CD4-positive, alpha-beta T cell treated with Interleukin-4 for 4 hours (primary cell): ENCODE data around the gene SUV39H1.

Source experiments
- DNase-seq: peaks from one replicate; pipeline ENCODE4 v3.0.0-alpha.2; 2020

The SUV39H1 gene

DNA sequence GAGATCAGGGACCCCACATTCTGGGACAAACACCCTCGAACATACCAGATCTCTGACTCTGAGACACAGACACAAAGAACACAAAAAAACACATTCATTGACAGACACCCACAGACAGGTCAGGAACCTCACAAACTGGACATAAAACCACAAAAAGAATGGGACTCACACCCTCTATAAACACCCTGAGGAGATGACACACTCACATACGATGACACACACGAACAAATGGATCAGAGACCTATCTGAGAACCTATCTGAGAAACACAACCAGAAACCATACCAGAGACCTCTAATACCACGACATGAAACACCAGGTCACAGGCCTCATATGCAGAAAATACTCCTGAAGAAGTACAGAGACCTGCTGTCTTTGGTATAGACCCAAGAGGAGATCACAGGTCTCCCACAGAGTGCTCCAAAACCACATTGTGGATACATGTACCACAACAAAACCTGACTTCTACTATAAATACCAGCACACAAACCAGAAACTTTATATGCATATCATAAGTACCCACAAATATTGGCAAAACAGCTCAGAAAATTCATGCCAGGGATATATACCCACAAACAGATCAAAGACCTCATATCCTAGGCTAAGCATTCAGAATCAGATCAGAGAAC lies 19.5 kb downstream of the SUV39H1 start:
- peak; percentile 40 for DNase-seq

DNA sequence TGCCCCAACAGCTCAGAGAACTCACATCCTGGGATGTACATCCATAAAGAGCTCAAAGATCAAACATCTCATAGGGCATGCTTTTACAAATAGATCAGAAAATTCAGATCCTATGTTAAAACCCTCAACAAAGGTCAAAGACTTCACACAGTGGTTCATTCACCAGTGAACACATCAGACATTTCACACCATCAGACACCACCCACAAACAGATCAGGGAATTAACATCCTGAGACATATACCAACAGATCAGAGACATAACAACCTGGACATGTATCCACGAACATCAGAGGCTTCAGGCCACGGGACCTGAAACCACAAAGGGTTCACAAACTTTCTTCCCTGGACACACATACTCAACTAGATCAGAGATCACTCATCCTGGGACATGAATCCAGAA lies 23.4 kb downstream of the SUV39H1 start:
- DNase-seq: peak; percentile 19

DNA sequence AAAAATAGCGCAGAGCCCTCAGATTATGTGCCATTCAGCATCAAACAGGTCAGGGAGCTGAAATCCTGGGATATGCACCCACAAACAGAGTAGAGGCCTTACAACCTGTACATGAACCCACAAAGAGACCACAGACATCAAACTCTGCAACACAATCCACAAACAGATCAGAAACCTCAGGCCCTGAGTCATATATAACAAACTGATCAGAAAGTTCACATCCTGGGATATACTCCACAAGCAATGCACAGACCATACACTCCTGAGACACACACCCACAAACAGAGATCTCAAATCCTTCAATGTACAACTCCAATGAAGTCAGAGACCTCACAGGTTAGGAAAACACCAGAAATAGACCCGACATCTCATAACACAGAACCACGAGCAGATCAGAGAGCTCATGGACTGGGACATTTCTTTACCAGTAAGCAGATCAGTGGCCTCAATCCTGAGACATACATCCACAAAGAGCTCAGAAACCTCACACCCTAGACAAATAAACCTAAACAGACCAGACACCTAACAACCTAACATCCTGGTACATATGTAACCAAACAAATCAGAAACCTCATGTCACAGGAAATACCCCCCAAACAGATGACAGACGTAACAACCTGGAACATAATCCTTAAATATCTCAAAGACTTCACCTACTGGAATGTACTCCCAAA lies 24.2 kb downstream of the SUV39H1 start:
- DNase-seq: peak; percentile 37

DNA sequence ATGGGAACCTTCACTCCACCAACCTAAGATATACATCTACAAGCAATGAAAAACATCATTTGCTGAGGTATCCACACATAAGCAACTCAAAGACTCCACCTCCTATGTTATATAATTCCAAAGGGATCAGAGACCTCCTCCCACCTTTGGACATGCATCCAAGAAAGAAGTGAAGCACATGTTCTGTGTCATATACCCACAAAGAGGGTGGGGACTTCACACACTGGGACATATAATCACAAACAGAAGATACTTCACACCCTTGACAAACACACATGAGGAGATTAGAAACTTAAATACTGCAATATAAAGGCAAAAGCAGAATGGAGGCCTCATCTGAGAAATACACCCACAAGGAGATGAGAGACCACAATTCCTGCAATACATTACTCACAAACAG lies 25.4 kb downstream of the SUV39H1 start:
- no peak for DNase-seq

DNA sequence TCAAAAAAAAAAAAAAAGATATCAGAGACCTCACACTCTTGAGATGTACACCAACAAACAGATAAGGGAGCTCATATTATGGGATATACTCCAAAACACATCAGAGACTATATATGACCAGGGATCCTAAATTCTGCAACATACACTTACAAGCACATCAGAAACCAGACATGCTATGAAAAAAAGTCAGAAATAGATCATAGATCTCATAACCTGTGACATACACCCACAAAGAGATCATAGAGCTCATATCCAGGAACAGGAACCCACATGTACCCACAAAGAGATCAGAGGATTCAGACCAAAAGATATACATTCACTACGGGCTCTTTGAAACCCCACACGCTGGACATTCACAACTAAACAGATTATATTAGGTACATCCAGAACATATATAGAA lies 30.1 kb downstream of the SUV39H1 start:
- no peak for DNase-seq

DNA sequence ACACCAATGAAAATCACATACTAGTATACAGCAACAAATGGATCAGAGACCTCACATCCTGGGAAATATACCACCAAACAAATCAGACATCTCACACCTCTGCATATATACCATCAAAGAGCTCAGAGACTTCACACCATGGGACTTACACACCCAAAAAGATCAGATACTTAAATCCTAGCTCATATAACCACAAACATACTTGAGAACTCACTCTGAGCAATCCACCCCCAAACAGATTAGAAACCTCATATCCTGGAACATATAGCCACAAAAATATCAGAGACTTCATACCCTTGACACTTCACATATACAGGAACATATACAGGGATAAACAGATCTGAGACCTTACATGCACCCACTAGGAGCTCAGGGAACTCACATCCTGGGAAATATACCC lies 32.1 kb downstream of the SUV39H1 start:
- no peak for DNase-seq

DNA sequence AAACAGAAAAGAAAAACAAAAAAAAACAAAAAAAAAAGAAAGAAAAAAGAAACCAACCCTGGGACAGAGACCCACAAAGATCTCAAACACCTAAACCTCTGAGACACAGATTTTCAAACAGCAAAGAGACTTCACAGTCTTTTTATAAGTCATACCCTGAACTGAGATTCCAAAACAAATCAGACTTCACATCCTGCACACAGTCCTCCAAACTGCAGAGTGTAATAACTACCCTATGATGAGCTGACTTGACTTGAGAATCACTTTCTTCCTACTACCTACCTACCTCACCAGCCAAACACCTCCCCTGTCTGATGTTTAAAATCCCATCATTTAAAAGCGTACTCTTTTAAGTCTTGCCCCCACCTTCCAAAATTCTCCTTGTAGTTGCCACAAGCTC lies 39.8 kb downstream of the SUV39H1 start:
- DNase-seq: no peak

DNA sequence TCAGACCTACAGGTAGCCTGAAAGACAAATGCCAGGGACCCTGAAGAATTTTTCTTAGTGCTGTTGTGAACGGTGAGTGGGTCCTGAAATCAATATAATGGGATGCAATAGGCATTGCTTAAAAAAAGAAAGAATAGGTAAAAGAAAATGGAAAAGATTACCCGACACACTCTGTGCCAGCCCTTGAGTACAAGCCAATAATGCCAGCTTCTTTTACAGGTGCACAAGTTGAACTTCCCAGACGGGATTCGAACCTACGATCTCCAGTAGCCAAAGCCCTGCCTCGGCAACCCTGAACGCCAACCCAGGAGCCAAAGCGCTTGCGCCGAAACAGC lies 40.3 kb downstream of the SUV39H1 start:
- no peak for DNase-seq

DNA sequence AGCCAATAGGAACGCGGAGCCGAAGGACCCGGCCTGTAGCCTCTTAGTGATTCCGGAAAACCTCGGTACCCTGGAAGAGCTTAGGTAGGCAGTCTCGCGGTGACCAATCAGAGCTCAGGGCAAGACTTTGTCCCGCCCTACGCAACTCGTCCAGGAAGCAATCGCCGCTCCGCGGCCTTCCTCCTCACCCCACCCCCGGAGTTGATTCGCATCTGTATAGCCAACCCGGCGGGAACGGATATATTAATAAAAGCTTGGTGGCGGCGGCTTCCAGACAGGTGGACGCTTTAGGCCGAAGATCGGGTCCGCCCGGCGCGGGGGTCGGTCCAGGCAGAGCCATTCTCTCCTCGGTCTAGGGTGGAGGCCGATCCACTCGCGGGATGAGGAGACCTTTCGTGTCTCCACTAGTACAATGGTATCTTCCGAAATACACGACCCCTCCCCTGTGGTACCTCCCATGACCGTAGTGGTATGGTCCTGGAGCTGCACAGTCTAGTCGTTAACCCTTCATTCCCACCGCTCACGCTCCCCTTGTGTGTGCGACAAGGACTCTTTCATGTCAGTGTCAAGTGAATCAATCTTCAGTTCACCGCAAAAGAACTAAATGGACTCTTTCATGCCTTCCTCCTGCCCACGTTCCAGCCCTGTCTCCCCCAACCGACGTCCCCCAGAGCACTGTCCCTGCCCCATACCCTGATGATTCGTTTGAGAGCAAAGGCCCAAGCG lies 40.8 kb downstream of the SUV39H1 start:
- peak; percentile 96 for DNase-seq

DNA sequence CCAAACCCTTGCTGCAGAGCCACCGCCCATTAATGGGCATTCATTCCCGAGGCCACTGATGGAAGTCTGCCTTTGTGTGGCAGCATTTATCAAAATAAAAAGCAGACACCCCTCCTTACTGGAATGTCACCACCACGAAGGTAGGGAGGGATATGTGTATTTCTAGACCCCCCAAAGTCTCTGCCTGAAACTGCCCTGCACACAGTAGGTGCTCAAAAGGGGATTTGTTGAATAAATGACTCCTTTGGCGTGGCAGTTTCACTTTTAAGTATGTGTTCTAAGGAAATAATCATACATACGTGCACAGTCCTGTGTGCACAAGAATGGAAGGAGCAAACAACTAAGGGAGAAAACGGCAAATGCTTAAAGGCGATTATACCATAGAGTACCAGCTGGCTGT lies 41.4 kb downstream of the SUV39H1 start:
- DNase-seq: no peak

DNA sequence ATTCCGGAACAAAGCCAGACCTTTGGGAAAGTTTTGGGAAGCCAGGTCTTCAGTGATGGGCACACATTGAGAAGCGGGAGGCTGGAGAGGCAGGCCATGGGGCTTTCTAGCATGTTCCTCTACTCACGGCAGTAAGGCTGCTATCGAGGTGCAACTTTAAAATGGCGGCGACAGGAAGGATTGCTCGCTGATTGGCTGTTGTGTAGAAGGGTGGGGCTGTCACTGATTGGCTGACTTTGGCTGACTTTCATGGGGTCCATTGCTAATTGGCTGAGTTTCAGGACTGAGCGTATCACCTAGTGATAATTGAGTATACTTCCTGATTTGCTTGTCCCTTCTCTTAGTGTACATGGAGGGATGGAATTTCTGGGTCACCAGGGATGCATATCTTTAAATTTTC lies 45.3 kb downstream of the SUV39H1 start:
- DNase-seq: no peak

DNA sequence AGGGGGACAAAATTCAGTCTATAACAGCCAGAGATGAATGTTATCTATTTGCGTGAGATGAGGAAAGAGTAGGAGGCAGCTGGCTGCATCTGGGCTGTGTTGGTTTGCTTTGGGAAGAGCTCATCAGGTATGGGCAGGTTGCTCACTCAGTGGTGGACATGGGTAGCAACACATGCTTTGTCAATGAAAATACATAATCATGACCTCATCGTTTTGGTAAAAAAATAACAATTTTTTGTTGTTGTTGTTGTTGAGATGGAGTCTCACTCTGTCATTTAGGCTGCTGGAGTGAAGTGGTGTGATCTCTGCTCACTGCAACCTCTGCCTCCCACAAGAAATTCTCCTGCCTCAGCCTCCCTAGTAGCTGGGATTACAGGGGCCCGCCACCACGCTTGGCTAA lies 48.7 kb downstream of the SUV39H1 start:
- DNase-seq: no peak

DNA sequence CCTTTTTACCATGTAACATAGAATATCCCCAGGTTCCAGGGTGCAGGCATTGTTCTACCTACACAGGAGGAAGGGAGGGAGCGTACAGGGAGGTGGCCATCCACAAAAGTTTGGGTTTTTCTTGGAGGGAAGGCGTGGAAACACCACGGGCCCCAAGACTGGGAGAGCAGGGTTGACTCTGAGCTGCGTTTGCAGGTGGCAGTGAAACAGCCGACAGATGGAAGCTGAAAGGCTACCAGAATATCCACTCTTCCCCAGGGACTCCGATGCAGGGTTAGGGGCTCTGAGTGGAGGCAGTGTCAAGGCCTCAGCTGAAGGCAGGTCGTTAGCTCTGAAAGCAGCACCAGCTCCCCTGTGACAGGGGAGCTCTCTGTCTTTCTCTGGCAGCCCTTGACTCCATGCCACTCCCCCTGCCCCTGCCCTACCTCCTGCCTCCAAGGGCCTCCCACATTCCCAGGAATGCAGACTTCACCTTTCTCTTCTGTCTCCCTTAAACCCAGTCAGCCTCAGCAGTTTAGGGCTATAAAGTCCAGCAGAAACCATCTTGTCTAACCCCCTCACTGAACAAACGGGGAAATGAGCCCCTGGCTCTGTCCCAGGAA lies 51.0 kb downstream of the SUV39H1 start:
- DNase-seq: no peak

DNA sequence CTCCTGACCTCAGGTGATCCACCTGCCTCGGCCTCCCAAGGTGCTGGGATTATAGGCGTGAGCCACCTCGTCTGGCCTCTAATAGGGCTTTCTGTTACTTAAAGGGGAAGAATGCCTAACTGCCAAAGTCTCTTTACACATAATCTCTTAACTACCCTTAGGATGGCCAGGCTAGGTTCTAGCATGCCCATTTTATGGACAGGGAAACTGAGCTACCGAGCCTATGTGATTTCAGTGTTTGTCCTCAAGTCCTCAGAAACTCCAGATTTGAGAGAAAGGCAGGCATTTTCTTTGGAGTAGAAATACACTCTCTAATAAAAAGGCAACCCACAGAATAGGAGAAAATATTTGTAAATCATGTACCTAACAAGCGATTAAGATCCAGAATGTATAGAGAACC lies 52.6 kb downstream of the SUV39H1 start:
- DNase-seq: no peak

DNA sequence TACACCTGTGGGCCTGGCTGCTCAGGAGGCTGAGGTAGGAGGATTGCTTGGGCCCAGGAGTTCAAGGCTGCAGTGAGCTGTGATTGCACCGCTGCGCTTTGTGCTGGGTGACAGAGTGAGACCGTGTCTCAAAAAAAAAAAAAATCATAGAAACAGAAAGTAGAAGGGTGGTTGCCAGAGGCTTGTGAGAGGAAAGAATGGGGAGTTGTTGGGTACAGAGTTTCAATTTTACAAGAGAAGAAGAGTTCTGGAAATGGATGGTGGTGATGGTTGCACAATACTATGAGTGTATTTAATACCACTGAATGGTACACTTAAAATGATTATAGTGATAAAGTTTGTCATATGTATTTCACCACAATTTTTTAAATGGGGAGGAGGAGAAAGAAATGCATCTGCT lies 54.8 kb downstream of the SUV39H1 start:
- DNase-seq: no peak

DNA sequence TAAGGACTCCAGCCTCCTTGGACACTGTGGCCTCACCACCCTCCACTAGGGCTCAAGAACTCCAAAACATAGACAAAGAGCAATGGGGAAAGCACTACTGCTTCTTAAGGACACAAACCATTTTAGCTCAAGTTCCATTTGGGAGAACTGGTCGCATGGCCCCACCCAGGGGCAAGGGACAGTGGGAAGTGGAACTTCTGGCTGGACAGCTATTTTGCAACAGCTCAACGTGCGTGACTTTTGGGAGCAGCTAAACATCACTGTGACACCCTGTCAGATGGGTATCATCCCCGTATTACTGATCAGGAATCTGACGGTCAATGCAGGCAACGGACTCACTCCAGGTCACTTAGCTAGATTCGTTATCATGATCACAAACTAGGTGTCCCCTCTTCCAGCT lies 56.0 kb downstream of the SUV39H1 start:
- no peak for DNase-seq

DNA sequence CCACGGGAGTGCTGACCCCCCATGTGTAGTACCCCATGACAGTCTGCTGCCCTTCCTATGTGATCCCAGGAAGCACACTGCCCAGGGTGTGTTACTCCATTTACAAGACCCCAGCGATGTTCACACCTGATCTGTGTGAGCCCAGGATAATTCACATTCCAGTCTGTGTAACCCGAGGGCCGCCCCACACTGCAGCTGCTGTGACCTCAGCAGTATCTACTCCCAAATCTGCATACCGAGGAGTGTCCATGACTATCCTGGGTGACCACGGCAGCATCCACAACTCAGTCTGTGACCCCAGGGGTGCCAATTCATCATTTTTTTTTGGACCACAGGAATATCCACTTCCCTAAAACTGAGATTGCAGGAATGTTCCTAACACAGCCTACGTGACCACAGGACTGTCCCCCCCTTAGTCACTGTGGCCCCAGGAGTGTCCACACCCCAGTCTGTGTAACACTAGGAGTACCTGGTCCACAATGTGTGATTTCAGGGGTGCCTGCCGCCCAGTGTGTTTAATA lies 57.2 kb downstream of the SUV39H1 start:
- no peak for DNase-seq

DNA sequence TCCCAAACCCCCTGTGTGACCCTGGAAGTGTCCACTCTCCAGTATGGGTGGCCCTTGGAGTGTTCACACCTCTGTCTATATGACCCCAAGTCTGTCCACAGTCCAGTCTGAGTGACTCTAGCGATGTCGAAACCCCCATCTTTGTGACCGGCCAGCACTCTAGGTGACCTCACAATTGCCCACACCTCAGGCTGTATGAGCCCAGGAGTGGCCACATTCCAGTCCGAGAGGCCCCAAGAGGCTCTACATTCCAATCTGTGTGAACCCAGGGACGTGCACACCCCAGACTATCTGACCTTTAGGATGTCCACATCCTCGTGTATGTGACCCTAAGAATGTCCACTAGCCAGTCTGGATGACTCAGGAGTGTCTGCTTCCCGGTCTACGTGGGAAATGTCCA lies 57.7 kb downstream of the SUV39H1 start:
- DNase-seq: no peak
